Muscle of leg (tissue), 11 donors: ENCODE results near the gene FNDC11. TPM values are rescaled to one million over a fixed set of nuclear protein-coding genes. Genes with fewer than 3 reads are reported as not detected.

Source experiments
- DNase-seq: peaks from one replicate; pipeline ENCODE4 v3.0.0; 2013
- H3K27ac ChIP-seq: one replicate; pipeline ENCODE4 v1.5.1; 2013; ENCODE audit warnings: mild to moderate bottlenecking, low read length, control low read depth
- H3K27me3 ChIP-seq: one replicate; pipeline ENCODE4 v1.6.1; 2013; ENCODE audit warnings: low read length; ENCODE audit not compliant: control insufficient read depth, insufficient read depth
- H3K36me3 ChIP-seq: one replicate; pipeline ENCODE4 v1.6.1; 2013; ENCODE audit warnings: low read length; ENCODE audit not compliant: control insufficient read depth, insufficient read depth
- H3K4me1 ChIP-seq: one replicate; pipeline ENCODE4 v1.6.1; 2013; ENCODE audit warnings: low read length; ENCODE audit not compliant: control insufficient read depth, insufficient read depth
- H3K4me3 ChIP-seq: one replicate; pipeline ENCODE4 v1.5.1; 2013; ENCODE audit warnings: low read length, control low read depth
- H3K9me3 ChIP-seq: replicated peaks from 2 replicates; pipeline ENCODE4 v1.6.1; 2013; ENCODE audit warnings: low read depth, low read length; ENCODE audit not compliant: control insufficient read depth
- WGBS: methylation state at CpG from one replicate; pipeline ENCODE4 v1.1.5; 2013; ENCODE audit warnings: missing lambda C conversion rate; ENCODE audit not compliant: insufficient coverage; 5-methylcytosine and 5-hydroxymethylcytosine counted together
- polyA plus RNA-seq, 8 donors: library from polyadenylated mRNA; unstranded; fragments of 120-200 nt; gene quantifications; one replicate each; pipeline versions ENCODE4 v1.2.1 to v1.2.3, GENCODE V29; 2013; ENCODE audit warnings: inconsistent platforms in 1 of 8, low replicate concordance in 1 of 8; ENCODE audit not compliant: insufficient read length in 8 of 8, insufficient read depth in 1 of 8
- total RNA-seq: library from RNA; stranded (reverse); fragments of 120-200 nt; gene quantifications from one replicate; pipeline ENCODE4 v1.2.4, GENCODE V29; 2013

Gene FNDC11
- total and polyA plus RNA-seq, 9 donors, result 0.07 to 0.31 (median 0.13) TPM

GRCh38 chr20:63522981-63523611 lies 30.9 kb upstream of the FNDC11 start:
- no peaks in the 10 kb centered on the region for H3K9me3 ChIP-seq
- DNase-seq, result no peak
- H3K4me3 ChIP-seq, result no peak overlapping the region
- peaks cover 33% of the 10 kb centered on the region for H3K4me1 ChIP-seq
- no peak overlapping the region for H3K27ac ChIP-seq
- no peaks in the 10 kb centered on the region for H3K27me3 ChIP-seq
- H3K36me3 ChIP-seq, result peaks cover 24% of the 10 kb centered on the region
- 100% methylated on average over 6 of the region's 11 CpGs for WGBS

- DNase-seq, result no peak
- Histone ChIP-seq H3K9me3 (no peaks in the 10 kb centered on the region), H3K4me3 (no peak overlapping the region), H3K36me3 (peaks cover 20% of the 10 kb centered on the region), H3K27me3 (no peaks in the 10 kb centered on the region), H3K27ac (no peak overlapping the region), H3K4me1 (peaks cover 18% of the 10 kb centered on the region)
- 0% methylated on average over 1 of the region's 3 CpGs for WGBS
Observed at GRCh38 chr20:63525185-63525584, 28.8 kb upstream of the FNDC11 start.

DNA sequence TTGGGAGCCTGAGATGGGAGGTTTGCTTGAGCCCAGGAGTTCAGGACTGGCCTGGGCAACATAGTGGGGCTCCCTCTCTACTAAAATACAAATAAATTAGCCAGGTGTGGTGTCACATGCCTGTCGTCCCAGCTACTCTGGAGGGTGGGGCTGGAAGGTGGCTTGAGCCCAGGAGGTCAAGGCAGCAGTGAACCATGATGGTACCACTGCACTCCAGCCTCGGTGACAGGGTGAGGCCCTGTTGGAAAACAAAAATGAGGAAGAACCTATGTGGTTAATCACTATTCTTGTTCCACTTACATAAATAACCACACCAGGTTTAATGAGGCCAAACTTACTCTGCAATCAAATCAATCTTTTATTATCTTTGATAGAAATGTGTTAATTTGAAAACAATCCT lies 28.0 kb upstream of the FNDC11 start:
- H3K27me3 ChIP-seq, result no peaks in the 10 kb centered on the region
- no CpG with 5 or more reads among the region's 2 CpGs for WGBS
- peaks cover 18% of the 10 kb centered on the region for H3K4me1 ChIP-seq
- no peak for DNase-seq
- H3K27ac ChIP-seq, result no peak overlapping the region
- no peak overlapping the region for H3K4me3 ChIP-seq
- H3K36me3 ChIP-seq, result peaks cover 20% of the 10 kb centered on the region
- H3K9me3 ChIP-seq, result no peaks in the 10 kb centered on the region

GRCh38 chr20:63527184-63527583 lies 26.8 kb upstream of the FNDC11 start:
- peaks cover 3% of the 10 kb centered on the region for H3K27me3 ChIP-seq
- 87% methylated on average over 7 of the region's 9 CpGs for WGBS
- no peak overlapping the region for H3K4me3 ChIP-seq
- peaks cover 8% of the 10 kb centered on the region for H3K4me1 ChIP-seq
- no peak for DNase-seq
- H3K9me3 ChIP-seq, result no peaks in the 10 kb centered on the region
- peaks cover 15% of the 10 kb centered on the region for H3K36me3 ChIP-seq
- no peak overlapping the region for H3K27ac ChIP-seq

DNA sequence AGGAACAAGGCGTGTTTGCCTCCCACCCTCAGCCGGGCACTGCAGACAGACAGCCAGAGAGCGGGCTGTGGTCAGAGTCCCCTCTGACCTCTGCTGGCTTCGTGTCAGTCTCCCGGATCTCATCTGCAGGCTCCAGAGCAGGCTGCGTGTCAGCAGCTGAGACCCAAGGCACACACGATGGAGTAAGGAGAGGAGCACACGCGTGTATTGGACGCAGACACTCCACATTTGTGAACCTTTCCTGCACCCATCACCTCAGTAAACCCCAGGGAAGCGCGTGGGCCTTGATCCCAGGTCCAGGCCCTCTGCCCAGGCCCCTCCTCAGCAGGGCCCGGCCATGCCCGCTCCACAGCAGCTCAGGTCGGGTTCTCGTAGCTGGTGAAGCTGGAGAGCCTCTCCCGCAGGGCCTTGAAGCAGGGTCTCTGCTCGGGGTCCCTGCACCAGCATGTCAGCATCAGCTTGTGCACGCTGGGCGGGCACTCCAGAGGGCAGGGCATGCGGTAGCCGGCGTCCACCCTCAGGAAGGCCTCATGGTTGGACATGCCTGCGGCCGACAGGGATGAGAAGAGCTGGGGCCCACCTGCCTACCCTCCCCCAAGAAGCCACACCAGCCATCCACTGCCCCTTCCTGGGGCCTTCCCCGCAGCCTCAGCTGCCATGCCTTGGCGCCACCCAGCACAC lies 24.6 kb upstream of the FNDC11 start:
- Histone ChIP-seq H3K9me3 (no peaks in the 10 kb centered on the region), H3K27me3 (peaks cover 17% of the 10 kb centered on the region), H3K4me3 (no peak overlapping the region), H3K4me1 (peaks cover 5% of the 10 kb centered on the region), H3K27ac (no peak overlapping the region), H3K36me3 (no peaks in the 10 kb centered on the region)
- DNase-seq, result no peak
- 64% methylated on average over 15 of the region's 27 CpGs for WGBS

DNA sequence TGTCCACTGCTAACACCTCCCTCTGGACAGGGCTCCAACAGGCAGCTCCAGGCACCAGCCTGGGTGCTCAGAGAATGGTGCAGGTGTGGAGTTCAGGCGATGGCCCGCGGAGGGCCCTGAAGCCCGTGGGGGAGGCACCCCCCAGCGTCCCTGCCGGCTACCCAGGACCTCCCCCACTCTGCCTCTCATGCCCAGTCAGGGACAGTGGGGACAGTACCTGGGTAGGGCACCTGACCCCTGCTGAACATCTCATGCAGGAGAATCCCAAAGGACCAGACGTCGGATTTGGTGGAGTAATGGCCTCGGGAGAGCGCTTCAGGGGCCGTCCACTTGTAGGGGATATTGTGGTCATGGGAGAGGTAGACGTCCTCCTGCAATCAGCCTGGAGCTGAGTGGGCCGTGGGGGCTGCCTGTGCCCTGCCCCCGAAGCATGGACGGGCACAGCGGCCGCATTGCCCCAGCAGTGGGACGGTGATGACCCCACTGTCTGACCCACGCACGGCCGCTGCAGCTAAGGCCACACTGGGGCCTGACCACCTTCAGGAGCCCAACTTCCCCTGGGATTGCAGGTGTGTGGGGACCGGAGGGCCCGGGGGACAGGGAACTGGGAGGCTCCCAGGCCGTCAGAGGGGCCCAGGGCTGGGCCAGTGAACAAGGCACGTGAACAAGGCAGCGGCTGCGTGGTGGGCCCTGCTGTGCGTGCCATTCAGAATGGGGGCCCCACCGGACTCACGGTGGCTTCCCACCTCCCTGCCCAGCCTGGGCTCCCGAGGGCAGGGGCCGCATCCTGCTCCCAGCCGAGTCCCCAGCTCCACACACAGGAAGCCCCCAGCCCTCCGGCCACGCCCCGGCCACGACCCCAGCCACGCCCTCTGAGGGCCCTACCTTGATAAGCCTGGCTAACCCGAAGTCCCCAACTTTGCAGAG lies 23.8 kb upstream of the FNDC11 start:
- H3K27me3 ChIP-seq, result peaks cover 25% of the 10 kb centered on the region
- 77% methylated on average over 33 of the region's 39 CpGs for WGBS
- no peak for DNase-seq

DNA sequence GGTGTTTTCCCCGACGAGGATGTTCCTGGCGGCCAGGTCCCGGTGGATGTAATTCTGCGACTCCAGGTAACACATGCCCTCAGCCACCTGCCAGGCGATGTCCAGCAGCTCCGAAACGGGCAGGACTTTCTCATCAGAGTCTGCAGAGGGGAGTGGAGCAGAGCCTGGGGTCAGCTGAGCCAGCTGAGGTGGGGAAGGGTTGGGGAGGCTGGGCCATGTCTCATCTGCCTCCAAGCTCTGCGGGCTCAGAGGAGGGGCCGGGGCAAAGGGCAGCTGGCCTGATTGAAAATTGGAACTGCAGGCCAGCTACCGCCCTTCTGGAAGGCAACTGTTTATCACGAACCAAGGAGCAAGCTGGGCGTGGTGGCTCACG lies 23.2 kb upstream of the FNDC11 start:
- Histone ChIP-seq H3K4me1 (peaks cover 13% of the 10 kb centered on the region), H3K36me3 (no peaks in the 10 kb centered on the region), H3K9me3 (no peaks in the 10 kb centered on the region), H3K4me3 (no peak overlapping the region), H3K27me3 (peaks cover 29% of the 10 kb centered on the region), H3K27ac (no peak overlapping the region)
- DNase-seq, result no peak
- 70% methylated on average over 12 of the region's 14 CpGs for WGBS

More for the DNA sequence above, 23.8 kb upstream of the FNDC11 start:
- no peaks in the 10 kb centered on the region for H3K9me3 ChIP-seq
- H3K4me3 ChIP-seq, result no peak overlapping the region
- H3K27ac ChIP-seq, result no peak overlapping the region
- H3K4me1 ChIP-seq, result peaks cover 13% of the 10 kb centered on the region
- no peaks in the 10 kb centered on the region for H3K36me3 ChIP-seq

DNA sequence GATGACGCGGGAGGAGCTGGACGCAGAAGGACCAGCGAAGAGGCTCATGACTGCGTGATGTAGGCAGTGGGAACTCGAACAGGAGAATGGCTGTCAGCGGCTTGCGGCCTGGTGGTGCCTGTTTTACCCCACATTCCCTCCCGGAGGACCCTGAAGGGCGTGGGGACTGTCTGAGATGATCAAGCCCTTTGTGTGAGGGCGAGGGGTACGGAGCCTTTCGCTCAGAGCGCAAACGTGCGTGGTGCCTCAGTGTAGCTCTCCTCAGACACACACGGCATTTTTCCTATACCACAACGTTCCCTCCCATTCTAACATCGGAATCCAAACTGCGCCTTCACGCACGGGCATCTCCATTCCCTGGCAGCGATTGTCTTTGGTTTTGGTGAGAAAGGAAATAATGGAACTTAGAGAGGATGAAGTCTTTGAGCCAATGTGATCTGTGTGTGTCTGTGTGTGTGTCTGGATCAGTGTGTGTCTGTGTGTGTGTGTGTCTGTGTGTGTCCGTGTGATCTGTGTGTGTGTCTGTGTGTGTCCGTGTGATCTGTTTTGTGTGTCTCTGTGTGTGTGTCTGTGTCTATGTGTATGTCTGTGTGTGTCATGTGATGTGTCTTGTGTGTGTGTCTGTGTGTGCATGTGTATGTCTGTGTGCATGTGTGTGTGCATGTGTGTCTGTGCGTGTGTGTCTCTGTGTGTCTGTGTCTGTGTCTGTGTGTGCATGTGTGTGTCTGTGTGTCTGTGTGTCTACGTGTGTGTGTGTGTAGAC lies 22.1 kb upstream of the FNDC11 start:
- no peaks in the 10 kb centered on the region for H3K36me3 ChIP-seq
- DNase-seq, result no peak
- 71% methylated on average over 6 of the region's 27 CpGs for WGBS
- H3K27ac ChIP-seq, result no peak overlapping the region
- peaks cover 19% of the 10 kb centered on the region for H3K4me1 ChIP-seq
- peaks cover 29% of the 10 kb centered on the region for H3K27me3 ChIP-seq
- no peak overlapping the region for H3K4me3 ChIP-seq
- no peaks in the 10 kb centered on the region for H3K9me3 ChIP-seq

- no peak for DNase-seq
- Histone ChIP-seq H3K36me3 (no peaks in the 10 kb centered on the region), H3K27me3 (peaks cover 29% of the 10 kb centered on the region), H3K9me3 (no peaks in the 10 kb centered on the region), H3K4me1 (peaks cover 22% of the 10 kb centered on the region), H3K4me3 (no peak overlapping the region), H3K27ac (no peak overlapping the region)
- 69% methylated on average over 24 of the region's 24 CpGs for WGBS
Observed at GRCh38 chr20:63532449-63532971, 21.4 kb upstream of the FNDC11 start.
